ENCODE measurements around the gene SLC2A4.
"Not testable (repeated sequence)": the region's sequence is repeated elsewhere in the genome, so short reads cannot be mapped to it uniquely, and the experiment has no call there.

SLC2A4 gene

DNA sequence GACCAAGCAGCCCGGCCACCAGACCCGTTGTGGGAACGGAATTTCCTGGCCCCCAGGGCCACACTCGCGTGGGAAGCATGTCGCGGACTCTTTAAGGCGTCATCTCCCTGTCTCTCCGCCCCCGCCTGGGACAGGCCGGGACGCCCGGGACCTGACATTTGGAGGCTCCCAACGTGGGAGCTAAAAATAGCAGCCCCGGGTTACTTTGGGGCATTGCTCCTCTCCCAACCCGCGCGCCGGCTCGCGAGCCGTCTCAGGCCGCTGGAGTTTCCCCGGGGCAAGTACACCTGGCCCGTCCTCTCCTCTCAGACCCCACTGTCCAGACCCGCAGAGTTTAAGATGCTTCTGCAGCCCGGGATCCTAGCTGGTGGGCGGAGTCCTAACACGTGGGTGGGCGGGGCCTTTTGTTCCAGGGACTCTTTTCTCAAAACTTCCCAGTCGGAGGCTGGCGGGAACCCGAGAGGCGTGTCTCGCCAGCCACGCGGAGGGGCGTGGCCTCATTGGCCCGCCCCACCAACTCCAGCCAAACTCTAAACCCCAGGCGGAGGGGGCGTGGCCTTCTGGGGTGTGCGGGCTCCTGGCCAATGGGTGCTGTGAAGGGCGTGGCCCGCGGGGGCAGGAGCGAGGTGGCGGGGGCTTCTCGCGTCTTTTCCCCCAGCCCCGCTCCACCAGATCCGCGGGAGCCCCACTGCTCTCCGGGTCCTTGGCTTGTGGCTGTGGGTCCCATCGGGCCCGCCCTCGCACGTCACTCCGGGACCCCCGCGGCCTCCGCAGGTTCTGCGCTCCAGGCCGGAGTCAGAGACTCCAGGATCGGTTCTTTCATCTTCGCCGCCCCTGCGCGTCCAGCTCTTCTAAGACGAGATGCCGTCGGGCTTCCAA lies at the start of gene SLC2A4:
Gene SLC2A4, plus strand, starts transcription at position 645 of the 879 bp plus-strand sequence. Its CDS starts 217 bp downstream, at position 862.
- peak; percentile 36 for DNase-seq

DNA sequence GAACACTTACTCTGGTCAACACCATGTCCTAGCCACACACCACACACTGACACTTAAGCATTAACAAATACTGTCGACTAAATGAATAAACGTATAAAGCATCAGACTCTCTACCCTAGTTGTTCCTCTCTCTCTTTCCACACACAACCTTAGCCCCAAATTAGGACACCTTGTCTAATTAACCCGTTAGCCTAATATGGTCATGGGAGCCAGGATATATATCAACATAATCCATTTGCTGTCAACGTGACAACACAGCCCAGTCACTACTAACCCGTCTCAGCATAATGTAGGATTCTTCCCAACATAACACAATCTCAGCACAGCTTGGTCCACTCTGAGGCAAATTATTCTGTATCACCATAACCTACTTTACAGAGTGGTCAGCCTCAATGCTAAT lies 49.4 kb upstream of the SLC2A4 start:
- DNase-seq = no peak

DNA sequence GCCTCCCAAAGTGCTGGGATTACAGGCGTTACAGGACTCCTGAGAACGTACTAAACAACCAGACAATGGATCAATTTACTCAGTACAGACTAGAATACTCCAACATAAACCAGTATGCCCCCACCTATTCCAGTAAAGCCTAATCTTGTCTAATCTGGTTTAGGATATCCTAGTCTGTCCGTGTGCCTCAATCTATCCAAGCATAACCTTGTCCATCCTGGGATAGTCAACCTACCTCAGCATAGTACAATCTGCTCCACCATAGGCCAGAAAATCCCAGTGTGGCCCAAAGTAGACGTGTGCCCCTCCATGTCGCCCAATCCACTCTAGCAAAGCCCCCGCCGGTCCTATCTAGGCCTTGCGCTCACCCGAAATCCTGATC lies 47.8 kb upstream of the SLC2A4 start:
- no peak for DNase-seq

DNA sequence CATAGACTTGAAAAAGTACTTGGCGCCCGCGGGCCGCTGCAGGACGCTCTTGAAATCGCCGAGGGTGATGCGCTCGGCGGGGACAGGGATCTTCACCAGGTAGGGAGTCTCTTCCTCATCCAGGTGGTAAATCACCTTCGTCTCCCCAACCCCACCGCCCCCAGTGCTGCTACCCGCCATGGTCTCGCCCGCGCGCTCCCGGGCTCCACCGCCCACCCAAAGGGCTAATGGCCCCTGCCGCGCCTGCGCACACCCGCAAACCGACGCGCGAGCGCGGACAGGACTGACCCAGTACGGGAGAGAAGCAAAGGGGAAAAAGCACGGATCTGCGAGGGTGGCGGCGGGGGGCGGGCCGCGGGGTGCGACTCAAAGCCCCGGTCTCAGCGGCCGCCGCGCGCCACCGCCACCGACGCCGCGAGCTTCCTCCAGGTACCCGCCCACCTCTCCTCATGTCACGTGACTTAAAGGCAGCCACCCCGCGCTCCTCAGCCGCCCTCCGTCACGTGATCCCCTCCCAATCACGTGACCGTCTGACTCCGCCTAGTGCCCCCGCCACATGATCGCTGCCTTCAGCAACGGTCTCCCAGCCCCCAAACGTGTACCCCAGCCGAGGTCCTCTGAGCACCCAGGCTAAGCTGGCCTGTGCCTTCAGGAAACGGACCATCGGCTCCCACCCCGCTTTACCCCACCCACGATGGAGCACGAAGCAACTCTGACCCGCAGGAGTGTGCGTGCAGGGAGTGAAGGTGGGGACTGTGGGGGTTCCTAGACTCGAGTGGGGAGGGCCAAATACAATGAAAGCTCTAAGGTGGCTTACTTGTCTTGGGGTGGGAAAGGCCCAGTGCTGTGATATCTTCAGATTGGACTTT lies 47.2 kb upstream of the SLC2A4 start, which contains the start of gene DVL2:
Gene DVL2, minus strand, starts transcription at position 435 of the 869 bp plus-strand sequence. Its CDS starts 255 bp downstream, at position 180.
- DNase-seq = peak; percentile 51

DNA sequence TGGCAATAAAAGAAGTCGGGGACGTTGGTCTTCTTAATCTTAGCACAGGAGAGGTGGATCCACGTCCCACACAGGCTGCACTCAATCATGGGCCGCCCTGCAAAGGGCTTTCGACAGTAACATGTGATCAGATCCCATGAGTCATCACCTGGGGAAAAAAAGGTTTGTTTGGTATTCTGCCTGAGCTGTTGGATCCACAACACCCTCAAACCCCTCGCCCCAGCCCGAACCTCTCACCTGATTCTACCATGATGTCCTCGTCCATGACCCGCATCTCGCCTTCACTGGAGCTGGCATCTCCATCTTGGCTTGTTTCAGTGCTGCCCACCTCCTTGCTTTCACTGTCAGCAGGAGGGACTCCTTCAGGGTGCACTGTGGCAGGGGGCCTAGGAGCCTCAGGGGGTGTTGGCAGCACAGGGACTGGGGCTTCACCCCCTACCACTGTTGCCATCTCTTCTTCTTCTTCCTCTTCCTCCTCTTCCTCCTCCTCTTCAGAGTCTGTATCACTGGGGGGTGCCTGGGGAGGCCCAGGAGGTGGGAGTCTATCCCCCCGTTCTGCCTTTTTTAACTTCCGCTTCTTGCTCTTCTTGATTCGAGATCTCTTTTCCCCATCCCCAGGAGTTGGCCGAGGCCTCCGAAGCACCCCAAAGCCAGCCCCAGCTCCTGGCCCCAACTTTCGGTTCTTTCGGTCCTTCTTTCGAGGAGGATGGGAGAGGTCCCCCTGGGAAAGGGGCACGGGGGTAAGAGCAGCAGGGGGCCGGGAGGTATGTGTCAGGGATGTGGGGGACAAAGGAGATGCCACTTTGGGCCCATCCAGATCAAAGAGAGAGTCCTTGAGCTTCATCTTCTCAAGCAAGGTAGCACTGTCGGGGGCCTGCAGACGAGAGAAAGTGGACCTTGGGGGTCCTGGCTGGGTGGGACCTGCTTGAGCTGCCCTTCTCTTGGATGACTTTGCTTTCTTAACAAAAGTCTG lies 45.5 kb upstream of the SLC2A4 start:
- no peak for DNase-seq

DNA sequence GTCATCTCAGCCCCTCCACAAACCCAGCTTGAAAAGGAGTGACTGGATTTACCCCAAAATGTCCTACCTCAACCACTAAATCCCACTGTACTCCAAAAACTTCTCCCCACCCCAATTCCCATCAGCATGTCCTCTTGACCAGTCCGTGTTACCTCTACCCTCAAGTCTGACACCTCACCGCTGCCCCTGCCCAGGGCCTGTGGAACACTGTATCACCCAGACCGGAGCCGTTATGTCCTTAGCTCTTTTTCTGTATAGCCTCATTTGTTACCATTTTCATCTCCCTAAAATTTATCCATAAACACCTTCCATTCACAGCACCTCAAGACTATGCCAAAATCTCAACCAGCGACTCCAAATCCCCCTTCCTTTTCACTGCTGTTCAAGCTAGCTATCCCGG lies 44.7 kb upstream of the SLC2A4 start:
- no peak for DNase-seq

DNA sequence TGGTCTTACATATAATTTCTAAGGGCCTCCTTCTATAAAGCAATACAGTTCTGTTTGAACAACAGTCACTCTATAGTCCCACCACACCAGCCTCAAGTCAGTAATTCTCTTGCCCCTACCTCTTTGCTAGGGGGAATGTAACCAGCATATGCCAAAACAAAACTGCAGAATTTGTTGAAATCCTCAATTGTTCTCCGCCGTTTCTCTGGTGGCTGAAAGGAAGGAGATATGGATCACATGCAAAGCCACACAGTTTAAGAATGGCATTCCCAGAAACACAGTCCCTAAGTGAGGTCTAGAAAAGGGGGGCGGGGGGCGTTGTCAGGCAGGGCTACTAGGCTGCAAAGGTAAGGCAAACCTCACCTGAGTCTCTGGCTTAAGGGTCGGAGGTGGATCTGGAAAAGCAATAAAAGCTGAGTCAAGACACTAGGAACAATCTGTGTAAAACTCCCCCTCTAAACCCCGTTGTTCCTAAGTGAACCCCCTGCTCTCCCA lies 44.2 kb upstream of the SLC2A4 start:
- DNase-seq = no peak

DNA sequence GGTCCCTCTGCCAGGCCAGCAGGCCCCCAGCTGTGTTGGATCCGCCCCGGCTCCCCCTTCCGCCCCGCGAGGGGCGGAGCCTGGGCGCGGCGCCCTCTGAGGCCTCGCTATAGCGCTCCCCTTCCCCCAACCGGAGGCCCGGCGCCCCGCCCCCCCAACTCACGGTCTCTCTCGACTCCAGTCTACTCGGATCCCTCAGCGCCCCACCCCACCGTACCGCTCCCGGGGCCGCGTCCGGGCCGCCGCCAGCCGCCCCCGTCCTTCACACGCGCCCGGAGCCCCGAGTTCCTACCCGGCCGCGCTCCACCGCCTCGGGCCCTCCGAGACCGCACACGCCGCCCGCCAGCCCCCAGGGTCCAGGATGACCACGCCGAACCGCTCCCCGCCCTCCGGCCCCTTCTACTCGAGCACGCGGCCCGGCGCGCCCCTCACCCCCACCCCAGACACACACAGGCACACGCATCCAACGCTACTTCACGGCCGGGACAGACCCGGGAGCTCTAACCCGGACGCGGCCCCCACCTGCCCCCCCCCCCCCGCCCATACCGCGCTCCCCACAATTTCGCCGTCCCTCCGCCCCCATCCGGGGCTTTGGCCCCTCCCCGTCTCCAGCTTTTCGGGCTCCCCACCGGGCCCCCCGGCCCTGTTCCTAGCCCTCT lies 43.6 kb upstream of the SLC2A4 start:
- DNase-seq = no peak

DNA sequence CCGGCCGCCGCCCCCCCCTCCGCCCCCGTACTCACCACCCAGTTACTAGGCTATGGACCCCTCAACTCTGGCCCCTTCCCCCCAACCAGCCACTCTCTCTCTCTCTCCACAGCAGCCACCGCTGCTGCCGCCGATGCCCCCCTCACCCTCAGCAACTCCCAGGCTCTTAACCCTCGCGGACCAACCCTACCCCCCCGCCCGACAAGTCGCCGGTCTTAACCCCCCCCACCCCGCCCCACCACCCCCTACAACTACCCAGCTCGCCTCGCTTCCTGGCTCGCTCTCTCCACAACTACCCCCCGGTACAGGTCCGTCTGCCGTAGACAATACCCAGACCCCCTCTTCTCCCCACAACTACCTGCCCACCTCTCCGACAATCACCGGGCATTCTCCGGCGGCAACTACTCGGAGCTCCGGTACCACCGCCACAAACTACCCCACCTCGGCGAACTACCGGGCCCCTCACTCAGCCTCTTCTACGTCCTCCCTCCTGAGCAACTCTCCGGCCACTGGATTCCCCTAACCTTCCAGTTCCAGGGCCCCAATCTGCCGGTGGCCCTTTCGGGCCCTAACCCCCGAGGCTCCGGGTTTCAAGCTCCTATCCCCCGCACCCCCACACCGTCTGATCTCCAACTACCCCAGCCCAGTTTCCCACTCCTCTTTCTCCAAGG lies 43.0 kb upstream of the SLC2A4 start:
- no peak for DNase-seq

DNA sequence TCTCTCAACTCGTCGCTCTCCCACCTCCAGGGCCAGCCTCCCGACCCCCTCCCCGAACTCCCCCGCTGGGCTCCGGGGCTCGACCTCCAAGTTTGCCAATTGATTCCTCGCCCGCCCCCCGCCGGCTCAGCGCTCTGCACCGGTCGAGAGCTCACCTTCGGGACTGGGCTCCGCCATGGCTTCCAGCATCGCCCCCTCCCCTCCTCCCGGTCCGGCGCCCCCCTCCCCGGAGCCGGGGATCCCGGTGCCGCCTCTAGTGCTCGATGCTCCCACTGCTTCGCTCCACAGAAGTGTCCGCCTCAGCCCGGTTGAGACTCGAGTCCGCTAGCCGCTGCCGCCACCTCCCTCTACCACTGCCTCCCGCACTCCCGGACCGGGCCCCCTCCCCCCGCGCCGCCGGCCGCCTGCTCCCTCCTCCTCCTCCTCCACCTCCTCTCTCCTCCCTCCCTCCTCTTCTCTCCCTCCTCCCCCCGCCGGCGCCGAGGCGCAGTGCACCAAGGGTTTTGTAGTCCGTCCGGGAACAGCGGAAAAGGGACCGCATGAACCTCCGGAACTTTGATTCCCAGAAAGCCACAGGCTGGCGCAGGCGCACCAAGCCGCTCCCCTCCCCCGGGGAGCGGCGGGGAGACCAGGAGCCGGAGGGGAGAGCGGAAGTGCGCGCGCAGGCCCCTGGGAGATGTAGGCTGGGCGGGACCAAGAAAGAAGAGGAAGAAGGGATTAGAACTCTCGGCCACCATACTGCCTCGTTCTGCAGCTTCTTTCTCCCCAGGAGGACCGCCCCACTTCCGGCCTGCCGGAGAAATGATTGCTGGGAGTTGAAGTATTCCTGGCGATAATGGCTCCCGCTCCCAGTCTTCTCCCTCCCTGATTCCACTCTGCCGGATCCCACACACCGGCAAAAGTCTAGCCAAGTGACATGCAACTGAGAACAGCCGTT lies 42.2 kb upstream of the SLC2A4 start, which contains the start of gene PHF23:
Gene PHF23, minus strand, starts transcription at position 367 of the 937 bp plus-strand sequence. Its CDS starts 178 bp downstream, at position 189.
- DNase-seq = peak; percentile 87

DNA sequence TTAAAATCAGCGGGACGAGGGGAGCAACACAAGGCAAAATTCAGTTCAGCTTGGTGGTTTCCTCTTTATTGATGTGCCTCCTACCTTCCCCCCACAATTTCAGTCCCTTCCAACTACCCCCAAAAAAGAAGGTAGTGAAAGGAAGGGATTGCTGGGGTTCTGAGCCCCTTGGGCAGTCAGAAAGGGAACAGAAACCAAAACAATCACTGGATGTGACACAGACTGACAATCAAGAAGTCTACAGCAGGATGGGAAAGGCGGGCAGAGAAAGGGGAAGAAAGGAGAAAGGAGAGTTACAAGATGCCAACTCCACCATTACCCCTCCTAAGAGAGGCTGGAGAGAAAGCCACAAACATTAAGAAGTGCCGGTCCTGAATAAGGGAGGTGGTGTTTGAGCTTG lies 41.1 kb upstream of the SLC2A4 start:
- DNase-seq = no peak

DNA sequence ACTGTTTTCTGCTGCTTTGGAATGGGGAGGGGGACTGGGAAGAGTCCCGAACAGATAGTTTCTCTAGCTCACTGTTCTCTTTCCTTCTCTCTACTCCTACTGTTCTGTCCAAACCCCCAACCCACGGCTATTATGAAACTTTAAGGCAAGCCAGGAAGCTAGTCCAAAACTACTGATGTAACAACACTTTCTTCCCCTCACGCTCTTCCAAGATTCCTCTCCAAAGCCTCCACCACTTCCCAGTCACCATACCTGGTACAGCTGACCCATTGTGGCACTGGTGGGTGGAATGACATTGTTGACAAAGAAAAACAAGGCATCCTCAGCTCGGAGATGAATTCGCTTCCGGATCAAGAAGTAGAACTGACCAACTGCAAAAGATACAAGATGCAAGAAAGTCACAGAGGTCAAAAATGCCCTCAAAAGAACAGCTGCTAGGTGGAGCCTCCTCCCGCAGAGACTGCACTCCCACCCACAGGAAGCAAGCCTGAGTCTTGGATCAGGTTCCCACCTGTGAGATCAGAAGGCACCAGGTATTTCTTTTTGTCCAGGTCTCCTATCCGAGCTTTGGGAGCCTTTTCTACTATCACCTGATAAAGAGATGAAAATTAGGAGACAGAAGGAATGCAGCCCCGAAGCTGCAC lies 40.3 kb upstream of the SLC2A4 start:
- no peak for DNase-seq

DNA sequence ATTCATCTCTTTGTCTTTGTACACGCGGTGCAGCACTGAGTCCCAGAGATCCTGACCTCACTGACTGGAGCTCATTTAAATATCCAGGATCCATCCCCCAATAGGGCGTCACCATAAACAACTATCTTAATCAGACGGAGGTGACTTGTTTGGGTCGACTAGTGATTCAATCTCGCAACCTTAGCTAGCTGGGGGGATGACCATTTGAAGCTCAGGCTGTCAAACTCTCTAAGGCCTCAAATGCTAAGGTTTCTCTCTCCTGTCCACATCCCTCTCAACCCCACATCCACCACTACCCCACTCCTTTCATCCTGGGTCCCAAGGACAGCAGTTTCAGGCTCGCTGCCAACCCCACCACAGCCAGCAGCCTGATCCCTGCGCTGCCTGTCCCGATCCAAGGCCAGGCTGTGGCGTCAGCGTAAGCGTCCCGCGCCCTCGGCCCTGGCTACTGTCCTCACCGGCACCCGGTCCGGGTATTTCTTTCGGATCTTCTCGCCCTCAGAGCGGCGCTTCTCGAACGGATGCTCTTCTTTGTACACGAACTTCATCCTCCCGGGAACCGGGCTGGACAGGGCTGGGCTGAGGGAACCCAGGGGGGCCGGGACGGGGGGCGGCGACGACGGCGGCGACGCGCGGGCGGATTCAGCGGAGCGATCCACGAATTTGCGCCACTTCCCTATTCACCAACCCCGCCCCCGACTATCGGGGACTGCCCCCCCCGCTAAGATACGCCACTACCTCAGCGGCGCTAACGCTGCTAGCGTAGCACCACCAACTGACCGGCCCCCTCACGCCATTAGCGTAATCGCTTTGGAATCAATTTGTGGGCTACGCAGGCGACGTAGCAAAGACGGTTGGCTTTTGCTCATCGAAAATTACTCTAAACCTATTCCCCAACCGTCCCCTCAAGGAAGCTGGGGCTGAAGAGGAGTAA lies 39.5 kb upstream of the SLC2A4 start, which contains the start of gene GABARAP:
Gene GABARAP, minus strand, starts transcription at position 667 of the 934 bp plus-strand sequence. Its CDS starts 119 bp downstream, at position 548.
- DNase-seq = peak; percentile 69

DNA sequence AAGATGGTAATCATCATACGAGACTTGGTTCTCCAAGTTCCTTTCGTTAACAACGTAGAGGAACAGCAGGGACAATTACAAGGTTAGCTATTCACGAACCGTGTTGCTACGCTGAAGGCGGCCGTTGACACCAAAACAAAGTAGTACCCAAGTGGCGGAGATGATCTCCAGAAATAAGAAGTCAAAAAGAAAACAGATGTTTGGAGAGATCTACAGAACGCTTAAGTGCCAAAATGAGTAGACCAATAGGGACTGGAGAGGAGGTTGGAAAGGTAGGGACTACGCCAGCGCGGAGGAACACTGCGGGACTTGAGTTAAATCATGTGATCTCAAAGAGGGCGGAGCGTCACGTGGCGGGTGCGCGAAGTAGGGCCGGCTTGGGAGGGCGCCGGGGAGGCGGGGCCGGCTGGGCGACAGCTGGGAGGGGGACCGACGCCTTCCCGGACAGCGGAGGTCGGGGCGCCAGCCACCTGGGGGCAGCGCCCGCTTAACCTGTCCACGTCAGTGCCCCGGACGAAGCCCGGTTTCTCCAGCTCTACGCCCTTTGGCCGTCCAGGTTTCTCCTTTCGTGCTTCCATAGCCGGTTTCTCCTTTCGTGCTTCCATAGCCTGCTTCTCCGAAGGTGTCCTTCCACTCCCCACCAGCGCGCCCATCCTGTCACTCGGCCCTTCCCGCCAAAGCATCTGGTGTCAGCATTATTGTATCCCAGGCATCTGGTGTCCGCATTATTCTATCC lies 38.6 kb upstream of the SLC2A4 start:
- DNase-seq = peak; percentile 81

DNA sequence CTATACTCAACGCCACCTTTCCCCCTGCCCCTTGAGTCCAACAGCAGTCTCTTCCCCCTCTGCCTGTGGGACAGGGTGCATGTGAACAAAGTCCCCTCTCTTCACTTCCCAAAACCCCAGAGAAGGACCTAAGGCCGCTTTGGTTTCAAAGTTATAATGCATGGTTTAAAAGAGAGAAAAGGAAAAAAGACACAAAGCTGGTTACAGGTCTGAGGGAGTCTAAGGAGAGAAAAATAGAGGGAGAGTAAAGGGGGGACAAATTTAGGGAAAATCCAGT lies 38.1 kb upstream of the SLC2A4 start:
- DNase-seq = no peak

DNA sequence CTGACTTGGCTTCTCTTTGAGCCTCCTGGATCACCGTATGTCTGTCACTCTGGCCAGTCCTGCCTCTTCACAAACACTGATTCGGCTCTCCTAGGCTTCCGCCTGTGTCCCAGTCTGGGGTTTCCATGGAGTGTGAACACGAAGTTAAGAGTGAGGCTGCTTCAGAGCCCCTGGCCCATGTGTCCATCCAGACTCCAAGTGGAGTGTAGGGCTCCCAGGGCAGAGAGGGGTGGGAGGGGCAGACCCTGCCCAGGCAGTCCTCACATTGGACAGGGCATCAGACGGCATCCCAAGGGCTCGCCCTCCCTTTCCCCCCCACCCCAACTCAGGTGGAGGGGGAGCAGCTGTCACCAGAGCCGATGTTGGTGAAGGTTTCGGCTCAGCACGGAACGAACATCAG lies 37.7 kb upstream of the SLC2A4 start:
- not testable (repeated sequence) for DNase-seq

DNA sequence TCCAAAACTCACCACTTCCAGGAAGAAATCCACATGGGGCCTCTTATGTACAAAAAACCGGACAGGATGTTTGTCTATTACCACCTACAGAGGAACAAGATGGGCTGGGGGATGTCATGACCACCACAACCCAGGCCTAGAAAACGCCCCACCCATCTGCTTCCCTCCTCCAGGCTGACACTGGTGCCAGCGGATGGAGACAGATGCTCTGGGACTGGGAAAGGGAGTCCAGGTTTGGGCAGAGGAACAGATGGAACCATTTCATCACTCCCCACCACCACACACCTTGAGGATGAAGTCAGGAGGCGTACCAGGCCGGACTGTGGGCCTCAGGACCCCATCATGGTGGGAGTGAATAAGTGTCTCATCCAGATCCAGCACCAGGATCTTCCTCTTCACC lies 34.7 kb upstream of the SLC2A4 start:
- no peak for DNase-seq

DNA sequence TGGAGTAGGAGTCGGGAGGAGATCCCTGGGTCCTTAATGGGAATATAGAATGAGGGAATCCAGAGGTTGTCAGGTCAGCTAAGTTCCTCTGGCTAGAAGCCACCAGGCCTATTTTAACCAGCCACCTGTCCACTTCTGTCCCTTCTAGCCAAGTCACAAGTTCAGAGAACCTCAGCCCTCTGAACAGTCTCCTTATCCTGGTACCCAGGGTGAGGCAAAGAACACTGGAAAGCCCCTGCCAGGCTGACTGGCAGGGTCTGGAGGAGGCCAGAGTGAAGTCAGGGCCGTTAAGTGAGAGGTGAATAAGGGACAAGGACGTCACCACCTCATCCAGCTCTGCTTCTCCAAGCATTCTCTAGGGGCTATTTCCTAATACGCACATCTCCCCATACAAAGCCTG lies 32.7 kb upstream of the SLC2A4 start:
- no peak for DNase-seq
